ENCODE measurements around the gene TBCEL. TPM values are rescaled to one million over a fixed set of nuclear protein-coding genes. Genes with fewer than 3 reads are reported as not detected.

TBCEL gene, protein sequence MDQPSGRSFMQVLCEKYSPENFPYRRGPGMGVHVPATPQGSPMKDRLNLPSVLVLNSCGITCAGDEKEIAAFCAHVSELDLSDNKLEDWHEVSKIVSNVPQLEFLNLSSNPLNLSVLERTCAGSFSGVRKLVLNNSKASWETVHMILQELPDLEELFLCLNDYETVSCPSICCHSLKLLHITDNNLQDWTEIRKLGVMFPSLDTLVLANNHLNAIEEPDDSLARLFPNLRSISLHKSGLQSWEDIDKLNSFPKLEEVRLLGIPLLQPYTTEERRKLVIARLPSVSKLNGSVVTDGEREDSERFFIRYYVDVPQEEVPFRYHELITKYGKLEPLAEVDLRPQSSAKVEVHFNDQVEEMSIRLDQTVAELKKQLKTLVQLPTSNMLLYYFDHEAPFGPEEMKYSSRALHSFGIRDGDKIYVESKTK
- total RNA-seq (2022): 23.6 and 24.3 TPM in 2 replicates
- Bru-seq, nascent RNA: percentile 86 among the genes with signal in this experiment
- BruChase-seq, experiment 1, labeled RNA remaining after a 2-hour chase: percentile 91 among the genes with signal in this experiment
- BruChase-seq, experiment 2, labeled RNA remaining after a 6-hour chase: percentile 82 among the genes with signal in this experiment
- long read RNA-seq, full-length matches to known transcripts: 7 of 16 reads
- long read RNA-seq, partial matches to known transcripts: 1 of 16 reads
- long read RNA-seq, other reads (novel, unspliced or antisense): 8 of 16 reads

DNA sequence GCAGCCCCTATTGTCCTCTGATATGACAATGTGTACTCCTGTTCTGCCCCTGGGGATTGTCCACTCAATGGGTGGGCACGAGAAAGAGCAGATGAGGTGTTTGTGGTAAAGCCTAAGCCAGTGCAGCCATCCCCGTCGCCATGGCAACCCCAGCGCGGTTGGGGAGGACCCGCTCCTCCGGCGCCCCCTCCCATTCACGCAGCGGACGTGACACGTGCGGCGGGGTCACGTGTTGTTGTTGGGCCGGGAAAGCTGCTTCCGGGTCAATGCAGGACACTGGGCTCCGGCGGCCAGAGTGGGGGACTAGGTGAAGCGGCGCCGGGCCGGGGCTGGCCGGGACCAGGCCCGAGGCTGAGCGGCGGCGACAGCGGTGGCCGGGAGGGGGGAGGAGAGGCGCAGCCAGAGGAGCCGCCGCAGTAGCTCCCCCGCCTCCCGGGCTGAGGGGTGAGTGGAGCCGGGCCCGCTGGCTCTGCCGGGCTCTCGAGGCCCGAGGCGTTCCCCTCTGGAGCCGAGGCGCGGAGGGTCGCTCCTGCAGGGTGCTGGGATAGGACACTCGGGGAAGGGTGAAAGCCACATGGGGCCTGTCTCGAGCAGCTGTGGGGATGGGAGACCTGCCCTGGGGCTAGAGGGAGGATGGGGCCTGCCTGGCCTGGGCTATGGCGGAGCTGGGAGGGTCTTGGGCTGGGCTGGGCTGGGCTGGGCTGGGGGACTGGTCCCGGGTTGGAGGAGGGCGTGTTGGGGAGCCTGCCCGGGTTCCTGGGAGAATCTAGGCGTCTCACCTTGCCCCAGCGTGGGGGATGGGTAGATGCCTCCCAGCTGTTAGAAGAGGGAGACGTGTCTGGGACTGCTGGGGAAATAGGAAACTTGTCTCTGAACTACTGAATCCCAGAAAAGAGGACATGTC lies at the start of gene TBCEL:
TSS of gene TBCEL (plus strand) at position 255 of the 904 bp plus-strand sequence. CDS start 21,589 bp downstream, outside the sequence.
- Histone ChIP-seq H3K4me3 (ENCODE audit: low read depth, low read length) (peak within 1 kb of the TSS; percentile 98), H3K4me1 (peaks cover 4% of the 10 kb centered on the region; the same call in 1 of the 2 replicates), H3K27me3 (replicated peaks; ENCODE audit: control insufficient read depth, insufficient read depth, low read length) (no peaks in the 10 kb centered on the region), H3K36me3 (ENCODE audit: control insufficient read depth, insufficient read depth, low read length) (no peaks in the 10 kb centered on the region), H3K9me3 (no peaks in the 10 kb centered on the region)
- no TSS peak for BruUV-seq (replicated peaks)
- H3K27me3 Mint-ChIP-seq (ENCODE audit: insufficient read depth, unreplicated experiment): peaks cover 3% of the 10 kb centered on the region
- H3K4me3 Mint-ChIP-seq (ENCODE audit: unreplicated experiment): peak within 1 kb of the TSS; percentile 73
- ChIA-PET CTCF (interaction anchor here (1.5 kb wide), 1 partner anchor 96 kb away, joined by 3 read pairs; no protein-coding TSS in a partner anchor), POLR2A (interaction anchor here (0.7 to 0.8 kb wide), 3 partner anchors 14 to 36 kb away, joined by 3 read pairs; no protein-coding TSS in a partner anchor)
- peak within 1 kb of the TSS; percentile 77 for H3K27ac Mint-ChIP-seq (ENCODE audit: unreplicated experiment)
- intact Hi-C loops (cut with micrococcal nuclease; ENCODE audit: unreplicated experiment): loop anchor here (2.0 kb wide), 2 partner anchors 37 to 89 kb away; no protein-coding TSS in a partner anchor
- H3K9me3 Mint-ChIP-seq (ENCODE audit: unreplicated experiment): no peaks in the 10 kb centered on the region
- peaks cover 19% of the 10 kb centered on the region for H3K4me1 Mint-ChIP-seq (ENCODE audit: low read depth, unreplicated experiment)
- TF ChIP-seq, protein P1, sequence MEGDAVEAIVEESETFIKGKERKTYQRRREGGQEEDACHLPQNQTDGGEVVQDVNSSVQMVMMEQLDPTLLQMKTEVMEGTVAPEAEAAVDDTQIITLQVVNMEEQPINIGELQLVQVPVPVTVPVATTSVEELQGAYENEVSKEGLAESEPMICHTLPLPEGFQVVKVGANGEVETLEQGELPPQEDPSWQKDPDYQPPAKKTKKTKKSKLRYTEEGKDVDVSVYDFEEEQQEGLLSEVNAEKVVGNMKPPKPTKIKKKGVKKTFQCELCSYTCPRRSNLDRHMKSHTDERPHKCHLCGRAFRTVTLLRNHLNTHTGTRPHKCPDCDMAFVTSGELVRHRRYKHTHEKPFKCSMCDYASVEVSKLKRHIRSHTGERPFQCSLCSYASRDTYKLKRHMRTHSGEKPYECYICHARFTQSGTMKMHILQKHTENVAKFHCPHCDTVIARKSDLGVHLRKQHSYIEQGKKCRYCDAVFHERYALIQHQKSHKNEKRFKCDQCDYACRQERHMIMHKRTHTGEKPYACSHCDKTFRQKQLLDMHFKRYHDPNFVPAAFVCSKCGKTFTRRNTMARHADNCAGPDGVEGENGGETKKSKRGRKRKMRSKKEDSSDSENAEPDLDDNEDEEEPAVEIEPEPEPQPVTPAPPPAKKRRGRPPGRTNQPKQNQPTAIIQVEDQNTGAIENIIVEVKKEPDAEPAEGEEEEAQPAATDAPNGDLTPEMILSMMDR (IDR thresholded peaks at IDR 0.05; ENCODE audit: insufficient read depth in 1 of 2, low read depth in 1 of 2, low read length in 1 of 2, severe bottlenecking in 1 of 2, unreplicated experiment in 1 of 2): no peak
- DNase-seq: peak; percentile 95 to 96
- H3K36me3 Mint-ChIP-seq (ENCODE audit: insufficient read depth, unreplicated experiment): peaks cover 11% of the 10 kb centered on the region

DNA sequence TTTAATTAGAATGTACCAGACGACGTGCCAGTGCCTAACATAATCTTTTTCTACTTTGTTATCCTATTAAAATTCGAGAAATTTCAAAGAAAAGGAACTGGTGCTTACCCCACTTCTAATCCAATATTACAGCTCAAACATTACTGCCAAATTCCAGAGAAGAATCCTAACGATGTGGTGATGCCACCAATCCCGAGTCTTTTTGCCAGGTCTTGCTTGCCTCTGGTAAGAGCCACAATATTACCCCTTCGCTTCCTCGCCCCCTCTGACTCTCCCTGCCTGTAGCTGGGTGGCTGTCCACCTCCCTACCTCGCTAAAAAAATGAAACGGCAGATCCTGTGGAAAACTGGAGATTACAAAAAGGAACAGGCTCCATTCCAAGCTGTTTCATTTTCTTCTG lies 49.4 kb upstream of the TBCEL start:
- H3K27me3 Mint-ChIP-seq (ENCODE audit: insufficient read depth, unreplicated experiment): peaks cover 49% of the 10 kb centered on the region
- intact Hi-C loops (cut with micrococcal nuclease; ENCODE audit: unreplicated experiment): no loop called here

More for the DNA sequence above, 49.4 kb upstream of the TBCEL start:
- H3K4me3 ChIP-seq (ENCODE audit: low read depth, low read length): no peak overlapping the region
- ChIA-PET CTCF (interaction anchor here (1.3 kb wide), 1 partner anchor 11 kb away, joined by 7 read pairs; no protein-coding TSS in a partner anchor), POLR2A (no interaction called here)
- H3K9me3 Mint-ChIP-seq (ENCODE audit: unreplicated experiment): no peaks in the 10 kb centered on the region
- no peak for DNase-seq
- no peak overlapping the region for H3K4me3 Mint-ChIP-seq (ENCODE audit: unreplicated experiment)
- TF ChIP-seq, protein P1 (IDR thresholded peaks at IDR 0.05; ENCODE audit: insufficient read depth in 1 of 2, low read depth in 1 of 2, low read length in 1 of 2, severe bottlenecking in 1 of 2, unreplicated experiment in 1 of 2): no peak
- no peak overlapping the region for H3K27ac Mint-ChIP-seq (ENCODE audit: unreplicated experiment)
- no peaks in the 10 kb centered on the region for H3K9me3 ChIP-seq
- H3K36me3 ChIP-seq (ENCODE audit: control insufficient read depth, insufficient read depth, low read length): no peaks in the 10 kb centered on the region
- no peaks in the 10 kb centered on the region for H3K4me1 ChIP-seq
- peaks cover 3% of the 10 kb centered on the region; the same call in 1 of the 2 replicates for H3K27me3 ChIP-seq (replicated peaks; ENCODE audit: control insufficient read depth, insufficient read depth, low read length)
- no TSS peak for BruUV-seq (replicated peaks)
- H3K4me1 Mint-ChIP-seq (ENCODE audit: low read depth, unreplicated experiment): no peaks in the 10 kb centered on the region
- H3K36me3 Mint-ChIP-seq (ENCODE audit: insufficient read depth, unreplicated experiment): no peaks in the 10 kb centered on the region

Data from Caco-2 (cell line).